Activated CD4-positive, alpha-beta T cell treated with anti-CD3 and anti-CD28 coated beads for 1 hour (primary cell): ENCODE results near the gene MUC12.
"Not testable (repeated sequence)": the region's sequence is repeated elsewhere in the genome, so short reads cannot be mapped to it uniquely, and the experiment has no call there.

Experiments
- DNase-seq: peaks from one replicate; pipeline ENCODE4 v3.0.0-alpha.2; 2020

MUC12 gene

GRCh38 chr7:100998530-100998929, 29.2 kb downstream of the MUC12 start:
- DNase-seq = not testable (repeated sequence)

GRCh38 chr7:100999334-100999733, 30.0 kb downstream of the MUC12 start:
- DNase-seq = not testable (repeated sequence)

GRCh38 chr7:101000025-101000424, 30.7 kb downstream of the MUC12 start:
- not testable (repeated sequence) for DNase-seq

DNA sequence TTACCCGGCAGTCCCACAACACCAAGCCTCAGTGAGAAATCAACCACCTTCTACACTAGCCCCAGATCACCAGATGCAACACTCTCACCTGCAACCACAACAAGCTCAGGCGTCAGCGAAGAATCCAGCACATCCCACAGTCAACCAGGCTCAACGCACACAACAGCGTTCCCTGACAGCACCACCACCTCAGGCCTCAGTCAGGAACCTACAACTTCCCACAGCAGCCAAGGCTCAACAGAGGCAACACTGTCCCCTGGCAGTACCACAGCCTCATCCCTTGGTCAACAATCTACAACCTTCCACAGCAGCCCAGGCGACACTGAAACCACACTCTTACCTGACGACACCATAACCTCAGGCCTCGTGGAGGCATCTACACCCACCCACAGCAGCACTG, 33.0 kb downstream of the MUC12 start:
- DNase-seq = not testable (repeated sequence)

DNA sequence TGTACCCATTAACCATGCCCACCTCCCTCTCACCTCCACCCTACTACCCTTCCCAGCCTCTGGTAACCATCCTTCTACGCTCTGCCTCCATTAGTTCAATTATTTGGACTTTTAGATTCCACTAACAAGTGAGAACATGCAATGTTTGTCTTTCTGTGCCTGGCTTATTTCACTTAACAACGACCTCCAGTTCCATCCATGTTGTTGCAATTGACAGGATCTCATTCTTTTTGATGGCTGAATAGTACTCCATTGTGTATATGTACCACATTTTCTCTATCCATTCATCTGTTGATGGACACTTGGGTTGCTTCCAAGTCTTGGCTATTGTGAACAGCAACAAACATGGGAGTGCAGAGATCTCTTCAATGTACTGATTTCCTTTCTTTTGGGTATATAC, 38.0 kb downstream of the MUC12 start:
- DNase-seq = not testable (repeated sequence)

- no peak for DNase-seq
Observed at GRCh38 chr7:101009629-101010028, 40.3 kb downstream of the MUC12 start.

GRCh38 chr7:101012931-101013330, 43.6 kb downstream of the MUC12 start:
- DNase-seq = no peak

GRCh38 chr7:101015626-101016025, 46.3 kb downstream of the MUC12 start:
- DNase-seq = no peak

GRCh38 chr7:101017064-101017777, 47.9 kb downstream of the MUC12 start:
- DNase-seq = peak; percentile 49

DNA sequence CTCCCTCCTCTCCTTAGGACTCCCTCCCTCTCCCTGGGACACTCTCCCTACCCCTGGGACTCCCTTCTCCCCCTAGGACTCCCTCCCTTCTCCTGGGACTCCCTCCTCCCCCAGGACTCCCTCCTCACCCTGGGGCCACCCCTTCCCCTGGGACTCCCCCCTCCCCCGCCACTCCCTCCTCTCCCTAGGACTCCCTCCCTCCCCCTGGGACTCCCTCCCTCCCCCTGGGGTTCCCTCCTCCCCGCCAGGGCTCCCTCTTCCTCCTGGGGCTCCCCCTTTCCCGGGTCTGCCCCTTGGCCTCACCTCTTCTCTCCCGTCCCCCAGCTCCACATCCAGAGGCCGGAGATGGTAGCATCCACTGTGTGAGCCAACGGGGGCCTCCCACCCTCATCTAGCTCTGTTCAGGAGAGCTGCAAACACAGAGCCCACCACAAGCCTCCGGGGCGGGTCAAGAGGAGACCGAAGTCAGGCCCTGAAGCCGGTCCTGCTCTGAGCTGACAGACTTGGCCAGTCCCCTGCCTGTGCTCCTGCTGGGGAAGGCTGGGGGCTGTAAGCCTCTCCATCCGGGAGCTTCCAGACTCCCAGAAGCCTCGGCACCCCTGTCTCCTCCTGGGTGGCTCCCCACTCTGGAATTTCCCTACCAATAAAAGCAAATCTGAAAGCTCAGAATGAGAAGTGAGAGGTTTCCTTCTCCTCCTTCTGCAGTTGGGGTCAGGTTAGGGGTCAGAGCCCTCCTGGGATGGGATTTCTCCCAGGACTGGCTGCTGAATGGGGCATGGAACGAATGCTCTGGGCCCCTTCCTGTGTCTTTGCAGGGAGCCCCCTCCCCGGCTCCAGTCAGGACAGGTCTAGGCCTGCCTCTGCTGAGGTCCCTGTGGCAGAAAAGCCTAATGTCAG, 49.2 kb downstream of the MUC12 start:
- no peak for DNase-seq

- no peak for DNase-seq
Observed at GRCh38 chr7:101020444-101020843, 51.1 kb downstream of the MUC12 start.

DNA sequence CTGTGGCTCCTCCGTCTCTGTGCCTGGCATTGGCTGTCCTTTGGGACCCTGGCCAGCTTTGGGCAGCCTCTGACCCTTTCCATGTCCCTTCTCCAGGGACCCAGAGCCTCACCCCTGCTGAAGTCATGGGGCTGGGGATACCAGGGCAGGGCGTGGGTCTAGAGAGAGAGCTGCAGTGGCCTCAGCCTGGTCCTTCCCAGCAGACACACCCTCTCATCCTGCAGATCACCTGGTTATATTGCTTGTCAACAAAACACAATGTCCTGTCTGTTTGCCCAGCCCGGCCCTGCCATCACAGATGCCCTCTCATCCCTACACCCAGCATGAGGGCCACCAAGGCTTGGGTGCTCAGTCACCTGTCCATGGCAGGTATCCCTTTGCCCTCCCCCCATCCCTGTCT, 52.3 kb downstream of the MUC12 start:
- DNase-seq = no peak

DNA sequence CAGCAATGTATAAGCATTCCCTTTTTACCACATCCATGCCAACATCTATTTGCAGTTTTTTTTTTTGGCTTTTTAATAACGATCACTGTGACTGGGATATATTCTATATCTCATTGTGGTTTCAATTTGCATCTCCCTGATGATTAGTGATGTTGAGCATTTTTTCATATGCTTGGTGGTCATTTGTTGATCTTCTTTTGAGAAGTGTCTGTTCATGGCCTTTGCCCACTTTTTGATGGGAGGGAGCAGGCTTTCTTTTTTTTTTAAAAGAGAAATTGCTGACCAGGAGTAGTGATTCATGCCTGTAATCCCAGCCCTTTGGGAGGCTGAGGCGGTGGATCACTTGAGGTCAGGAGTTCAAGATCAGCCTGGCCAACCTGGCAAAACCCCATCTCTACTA, 54.5 kb downstream of the MUC12 start:
- no peak for DNase-seq

DNA sequence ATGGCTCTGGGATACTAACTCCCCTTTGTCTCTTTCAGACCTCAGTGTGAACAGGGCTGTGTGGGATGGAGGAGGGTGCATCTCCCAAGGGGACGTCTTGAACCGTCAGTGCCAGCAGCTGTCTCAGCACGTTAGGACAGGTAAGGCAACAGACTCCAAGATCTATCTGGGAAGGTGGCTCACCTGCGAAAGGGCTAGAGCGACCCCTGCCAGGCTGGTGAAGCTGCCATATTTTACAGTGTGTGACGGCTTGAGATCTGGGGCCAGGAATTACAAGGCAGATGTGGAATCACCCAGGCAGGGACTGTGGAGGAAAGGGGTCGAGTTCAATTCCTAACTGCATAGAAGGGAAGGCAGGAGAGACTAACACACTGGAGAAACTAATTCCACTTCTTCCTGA, 61.7 kb downstream of the MUC12 start:
- DNase-seq = no peak

DNA sequence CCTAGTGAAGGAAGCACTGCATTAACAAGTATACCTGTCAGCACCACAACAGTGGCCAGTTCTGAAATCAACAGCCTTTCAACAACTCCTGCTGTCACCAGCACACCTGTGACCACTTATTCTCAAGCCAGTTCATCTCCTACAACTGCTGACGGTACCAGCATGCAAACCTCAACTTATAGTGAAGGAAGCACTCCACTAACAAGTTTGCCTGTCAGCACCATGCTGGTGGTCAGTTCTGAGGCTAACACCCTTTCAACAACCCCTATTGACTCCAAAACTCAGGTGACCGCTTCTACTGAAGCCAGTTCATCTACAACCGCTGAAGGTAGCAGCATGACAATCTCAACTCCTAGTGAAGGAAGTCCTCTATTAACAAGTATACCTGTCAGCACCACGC, 66.6 kb downstream of the MUC12 start:
- DNase-seq = no peak

- not testable (repeated sequence) for DNase-seq
Observed at GRCh38 chr7:101041283-101041682, 71.9 kb downstream of the MUC12 start.

DNA sequence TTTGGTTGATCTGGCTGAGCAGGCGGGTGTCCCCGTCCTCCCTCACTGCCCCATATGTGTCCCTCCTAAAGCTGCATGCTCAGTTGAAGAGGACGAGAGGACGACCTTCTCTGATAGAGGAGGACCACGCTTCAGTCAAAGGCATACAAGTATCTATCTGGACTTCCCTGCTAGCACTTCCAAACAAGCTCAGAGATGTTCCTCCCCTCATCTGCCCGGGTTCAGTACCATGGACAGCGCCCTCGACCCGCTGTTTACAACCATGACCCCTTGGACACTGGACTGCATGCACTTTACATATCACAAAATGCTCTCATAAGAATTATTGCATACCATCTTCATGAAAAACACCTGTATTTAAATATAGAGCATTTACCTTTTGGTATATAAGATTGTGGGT, 89.0 kb downstream of the MUC12 start:
- DNase-seq = peak; percentile 24

GRCh38 chr7:101059620-101059942, 90.2 kb downstream of the MUC12 start:
- no peak for DNase-seq

DNA sequence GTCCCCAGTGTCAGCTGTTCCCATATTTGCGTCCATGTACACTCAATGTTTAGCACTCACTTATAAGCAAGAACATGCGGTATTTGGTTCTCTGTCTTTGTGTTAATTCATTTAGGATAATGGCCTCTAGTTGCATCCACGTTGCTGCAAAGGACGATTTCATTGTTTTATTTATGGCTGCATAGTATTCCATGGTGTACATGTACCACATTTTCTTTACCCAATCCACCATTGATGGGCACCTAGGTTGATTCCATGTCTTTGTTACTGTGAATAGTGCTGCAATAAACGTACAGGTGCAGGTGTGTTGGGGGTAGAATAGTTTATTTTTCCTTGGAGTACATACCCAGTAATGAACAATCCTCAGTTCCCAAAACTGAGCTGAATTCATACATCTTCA, 91.6 kb downstream of the MUC12 start:
- DNase-seq = no peak

GRCh38 chr7:101064176-101064550, 94.8 kb downstream of the MUC12 start:
- DNase-seq = not testable (repeated sequence)

DNA sequence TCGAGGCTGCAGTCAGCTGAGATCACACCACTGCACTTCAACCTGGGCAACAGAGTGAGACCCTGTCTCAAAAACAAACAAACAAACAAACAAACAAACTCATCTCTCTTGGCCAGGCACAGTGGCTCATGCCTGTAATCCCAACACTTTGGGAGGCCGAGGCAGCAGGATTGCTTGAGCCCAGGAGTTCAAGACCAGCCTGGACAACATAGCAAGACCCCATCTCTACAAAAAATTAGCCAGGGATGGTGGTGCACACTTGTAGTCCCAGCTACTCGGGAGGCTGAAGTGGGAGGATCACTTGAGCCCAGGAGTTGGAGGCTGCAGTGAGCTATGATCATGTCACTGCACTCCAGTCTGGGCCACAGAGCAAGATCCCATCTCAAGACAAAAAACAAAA, 95.8 kb downstream of the MUC12 start:
- not testable (repeated sequence) for DNase-seq

GRCh38 chr7:101066141-101066832, 96.9 kb downstream of the MUC12 start:
- DNase-seq = no peak

GRCh38 chr7:101066833-101067177, 97.4 kb downstream of the MUC12 start:
- DNase-seq = no peak

GRCh38 chr7:101068401-101068800, 99.0 kb downstream of the MUC12 start:
- DNase-seq = no peak
